Measurements from ENCODE around the gene MAGEA11. TPM values are rescaled to one million over a fixed set of nuclear protein-coding genes. Genes with fewer than 3 reads are reported as not detected.
"Not testable (repeated sequence)": the region's sequence is repeated elsewhere in the genome, so short reads cannot be mapped to it uniquely, and the experiment has no call there.

The MAGEA11 gene
- total RNA-seq, 1 donor from 2014 or later, result not detected

DNA sequence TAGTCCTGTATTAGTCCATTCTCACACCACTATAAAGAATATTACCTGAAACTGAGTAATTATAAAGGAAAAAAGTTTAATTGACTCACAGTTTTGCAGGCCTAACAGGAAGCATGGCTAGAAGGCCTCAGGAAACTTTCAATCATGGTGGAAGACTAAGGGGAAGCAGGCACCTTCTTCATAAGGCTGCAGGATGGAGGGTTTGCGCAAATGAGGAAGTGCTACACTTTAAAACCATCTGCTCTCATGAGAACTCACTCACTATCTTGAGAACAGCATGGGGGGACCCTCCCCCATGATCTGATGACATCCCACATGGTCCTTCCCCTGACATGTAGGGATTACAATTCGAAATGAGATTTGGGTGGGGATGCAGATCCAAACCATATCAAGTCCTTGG, 12.1 kb upstream of the MAGEA11 start:
- H3K4me3 Mint-ChIP-seq, result no peak overlapping the region
- H3K9me3 Mint-ChIP-seq, result no peaks in the 10 kb centered on the region
- H3K4me1 Mint-ChIP-seq (ENCODE audit: low read depth), result no peaks in the 10 kb centered on the region
- intact Hi-C loops (cut with micrococcal nuclease), result no loop called here
- H3K36me3 Mint-ChIP-seq (ENCODE audit: low read depth), result no peaks in the 10 kb centered on the region
- H3K27me3 Mint-ChIP-seq (ENCODE audit: insufficient read depth), result peaks cover 2% of the 10 kb centered on the region
- H3K27ac Mint-ChIP-seq, result no peak overlapping the region
- DNase-seq (ENCODE audit: low spot score), result no peak

DNA sequence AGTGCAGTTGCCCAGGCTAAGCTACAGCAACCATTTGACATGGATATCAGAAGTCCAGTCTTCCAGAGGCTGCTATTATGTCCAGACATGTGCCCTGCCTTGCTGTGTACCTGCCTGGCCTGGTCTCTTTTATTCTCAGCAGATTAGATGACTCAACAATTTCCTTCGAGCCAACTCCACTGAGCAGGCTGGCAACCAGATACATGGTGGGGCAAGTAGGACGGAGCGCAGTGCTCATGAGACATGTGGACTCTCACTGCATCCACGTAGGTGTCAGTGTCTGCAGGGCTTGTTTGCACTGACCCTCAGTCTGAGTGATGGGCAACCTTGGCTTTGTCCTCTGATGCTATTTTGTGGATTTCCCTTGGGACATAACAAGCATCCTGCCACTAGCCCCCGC, 7.2 kb upstream of the MAGEA11 start:
- intact Hi-C loops (cut with micrococcal nuclease), result no loop called here
- no peaks in the 10 kb centered on the region for H3K4me1 Mint-ChIP-seq (ENCODE audit: low read depth)
- no peak overlapping the region for H3K27ac Mint-ChIP-seq
- no peaks in the 10 kb centered on the region for H3K27me3 Mint-ChIP-seq (ENCODE audit: insufficient read depth)
- no peak overlapping the region for H3K4me3 Mint-ChIP-seq
- no peak for DNase-seq (ENCODE audit: low spot score)
- H3K36me3 Mint-ChIP-seq (ENCODE audit: low read depth), result no peaks in the 10 kb centered on the region
- H3K9me3 Mint-ChIP-seq, result no peaks in the 10 kb centered on the region

DNA sequence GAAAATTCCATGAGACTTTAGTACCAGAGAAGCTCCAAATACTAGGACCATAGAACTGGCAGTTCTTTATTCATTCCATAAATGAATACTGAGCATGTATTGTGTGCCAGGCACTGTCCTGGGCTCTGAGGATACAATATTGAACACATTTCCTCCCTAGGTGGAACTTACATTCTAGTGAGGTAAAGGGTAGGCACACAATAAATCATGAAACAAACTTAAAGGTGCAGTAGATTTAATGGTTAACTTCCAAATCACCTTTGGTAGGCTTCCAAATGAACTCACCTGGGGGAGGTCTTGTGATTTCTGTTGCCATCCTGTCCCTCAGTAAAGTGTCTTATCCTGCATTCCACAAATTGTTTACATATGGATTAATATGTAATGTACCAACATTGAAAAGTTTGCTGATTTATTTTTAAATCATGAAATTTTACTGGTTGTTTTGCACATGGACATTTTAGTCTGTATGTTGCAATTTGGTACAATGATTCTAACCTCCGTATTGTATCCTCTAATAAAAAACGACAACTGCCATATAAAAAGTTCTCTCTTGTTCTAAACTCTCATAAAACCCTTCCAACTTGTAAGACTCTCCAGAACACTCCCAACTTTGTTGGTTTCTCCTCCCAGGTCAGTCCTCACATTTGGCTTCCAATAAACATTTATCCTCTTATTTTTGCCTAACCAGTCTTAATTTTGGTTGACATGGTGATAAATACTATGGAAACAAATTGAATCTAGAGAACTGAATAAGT, 4.5 kb upstream of the MAGEA11 start:
- Mint-ChIP-seq H3K36me3 (ENCODE audit: low read depth) (no peaks in the 10 kb centered on the region), H3K9me3 (no peaks in the 10 kb centered on the region), H3K4me3 (no peak overlapping the region), H3K27me3 (ENCODE audit: insufficient read depth) (peaks cover 1% of the 10 kb centered on the region), H3K27ac (no peak overlapping the region), H3K4me1 (ENCODE audit: low read depth) (no peaks in the 10 kb centered on the region)
- no peak for DNase-seq (ENCODE audit: low spot score)
- intact Hi-C loops (cut with micrococcal nuclease), result no loop called here

DNA sequence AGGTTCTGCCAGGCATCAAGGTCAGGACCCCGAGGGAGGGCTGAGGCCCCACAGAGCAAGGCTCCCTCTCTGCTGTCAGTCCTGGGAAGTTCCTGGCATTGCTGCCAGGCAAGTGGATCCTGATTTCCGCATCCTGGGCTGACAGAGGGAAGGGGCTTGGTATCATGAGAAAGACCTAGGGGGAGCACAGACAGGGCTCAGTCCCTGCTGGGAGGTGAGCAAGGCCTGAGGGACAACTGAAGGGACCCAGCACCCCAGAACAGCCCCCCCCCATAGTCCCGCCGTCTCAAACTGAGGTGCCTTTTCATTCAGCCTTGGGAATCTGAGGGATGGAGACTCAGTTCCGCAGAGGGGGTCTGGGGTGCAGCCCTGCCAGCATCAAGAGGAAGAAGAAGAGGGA, 971 bp downstream of the MAGEA11 start:
- peaks cover 1% of the 10 kb centered on the region for H3K27me3 Mint-ChIP-seq (ENCODE audit: insufficient read depth)
- H3K9me3 Mint-ChIP-seq, result no peaks in the 10 kb centered on the region
- no peak for DNase-seq (ENCODE audit: low spot score)
- no peaks in the 10 kb centered on the region for H3K4me1 Mint-ChIP-seq (ENCODE audit: low read depth)
- intact Hi-C loops (cut with micrococcal nuclease), result no loop called here
- H3K36me3 Mint-ChIP-seq (ENCODE audit: low read depth), result no peaks in the 10 kb centered on the region
- no peak overlapping the region for H3K27ac Mint-ChIP-seq
- H3K4me3 Mint-ChIP-seq, result no peak overlapping the region

DNA sequence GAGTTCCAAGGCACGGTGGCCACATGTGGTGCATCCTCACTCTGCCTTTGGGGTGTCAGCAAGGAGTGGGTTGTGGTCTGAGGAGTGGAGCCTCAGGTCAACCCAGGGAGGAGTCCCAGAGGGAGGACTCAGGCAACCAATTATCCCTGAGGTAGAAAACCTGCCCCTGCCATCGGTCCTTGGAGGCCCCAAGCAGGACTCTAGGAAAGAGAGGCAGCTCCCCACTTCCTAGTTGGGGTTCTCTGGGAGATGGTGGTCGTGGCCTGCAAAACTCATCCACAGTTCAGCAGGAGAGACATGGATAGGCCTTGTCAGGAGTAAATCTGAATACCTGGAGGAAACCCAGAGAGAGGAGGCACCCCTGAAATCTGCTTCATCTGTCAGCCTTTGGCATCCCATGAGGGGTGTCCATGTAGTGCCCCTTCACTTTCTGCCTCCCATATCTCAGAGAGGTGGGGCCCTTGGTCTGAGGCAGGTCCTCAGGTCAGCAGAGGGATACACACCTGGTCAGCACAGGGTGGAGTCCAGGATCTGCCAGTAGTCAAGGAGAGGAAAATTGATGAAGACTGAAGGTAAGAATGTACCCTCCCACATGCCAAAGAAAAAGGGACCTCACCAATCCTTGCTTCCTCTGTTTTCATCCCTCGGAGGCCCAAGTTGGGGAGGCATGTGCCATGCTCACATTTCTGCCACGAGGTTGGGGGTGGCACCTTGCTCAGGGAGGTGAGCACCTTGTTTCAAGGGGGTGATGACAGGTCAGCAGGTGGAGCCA, 1.6 kb downstream of the MAGEA11 start:
- Mint-ChIP-seq H3K4me1 (ENCODE audit: low read depth) (no peaks in the 10 kb centered on the region), H3K4me3 (no peak overlapping the region)
- intact Hi-C loops (cut with micrococcal nuclease), result no loop called here

DNA sequence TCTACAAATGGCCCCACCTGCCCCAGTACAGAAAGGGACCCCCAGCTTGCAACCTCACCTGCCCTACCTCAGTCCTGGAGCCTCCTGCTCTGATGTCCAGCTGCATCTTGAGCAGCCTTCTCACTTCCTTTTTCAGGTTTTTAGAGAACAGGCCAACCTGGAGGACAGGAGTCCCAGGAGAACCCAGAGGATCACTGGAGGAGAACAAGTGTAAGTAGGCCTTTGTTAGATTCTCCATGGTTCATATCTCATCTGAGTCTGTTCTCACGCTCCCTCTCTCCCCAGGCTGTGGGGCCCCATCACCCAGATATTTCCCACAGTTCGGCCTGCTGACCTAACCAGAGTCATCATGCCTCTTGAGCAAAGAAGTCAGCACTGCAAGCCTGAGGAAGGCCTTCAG, 3.6 kb downstream of the MAGEA11 start:
- Mint-ChIP-seq H3K27ac (no peak overlapping the region), H3K4me3 (no peak overlapping the region), H3K4me1 (ENCODE audit: low read depth) (no peaks in the 10 kb centered on the region), H3K36me3 (ENCODE audit: low read depth) (no peaks in the 10 kb centered on the region), H3K27me3 (ENCODE audit: insufficient read depth) (peaks cover 1% of the 10 kb centered on the region), H3K9me3 (no peaks in the 10 kb centered on the region)
- no peak for DNase-seq (ENCODE audit: low spot score)
- intact Hi-C loops (cut with micrococcal nuclease), result no loop called here

More for the DNA sequence above, 1.6 kb downstream of the MAGEA11 start:
- DNase-seq (ENCODE audit: low spot score), result no peak
- Mint-ChIP-seq H3K9me3 (no peaks in the 10 kb centered on the region), H3K27ac (no peak overlapping the region), H3K27me3 (ENCODE audit: insufficient read depth) (peaks cover 1% of the 10 kb centered on the region), H3K36me3 (ENCODE audit: low read depth) (no peaks in the 10 kb centered on the region)

DNA sequence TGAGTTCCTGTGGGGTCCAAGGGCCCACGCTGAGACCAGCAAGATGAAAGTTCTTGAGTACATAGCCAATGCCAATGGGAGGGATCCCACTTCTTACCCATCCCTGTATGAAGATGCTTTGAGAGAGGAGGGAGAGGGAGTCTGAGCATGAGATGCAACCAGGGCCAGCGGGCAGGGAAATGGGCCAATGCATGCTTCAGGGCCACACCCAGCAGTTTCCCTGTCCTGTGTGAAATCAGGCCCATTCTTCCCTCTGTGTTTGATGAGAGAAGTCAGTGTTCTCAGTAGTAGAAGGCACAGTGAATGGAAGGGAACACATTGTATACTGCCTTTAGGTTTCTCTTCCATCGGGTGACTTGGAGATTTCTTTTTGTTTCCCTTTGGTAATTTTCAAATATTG, 4.8 kb downstream of the MAGEA11 start:
- DNase-seq (ENCODE audit: low spot score), result no peak
- intact Hi-C loops (cut with micrococcal nuclease), result no loop called here
- Mint-ChIP-seq H3K36me3 (ENCODE audit: low read depth) (no peaks in the 10 kb centered on the region), H3K27ac (no peak overlapping the region), H3K9me3 (no peaks in the 10 kb centered on the region), H3K27me3 (ENCODE audit: insufficient read depth) (peaks cover 1% of the 10 kb centered on the region), H3K4me3 (no peak overlapping the region), H3K4me1 (ENCODE audit: low read depth) (no peaks in the 10 kb centered on the region)

DNA sequence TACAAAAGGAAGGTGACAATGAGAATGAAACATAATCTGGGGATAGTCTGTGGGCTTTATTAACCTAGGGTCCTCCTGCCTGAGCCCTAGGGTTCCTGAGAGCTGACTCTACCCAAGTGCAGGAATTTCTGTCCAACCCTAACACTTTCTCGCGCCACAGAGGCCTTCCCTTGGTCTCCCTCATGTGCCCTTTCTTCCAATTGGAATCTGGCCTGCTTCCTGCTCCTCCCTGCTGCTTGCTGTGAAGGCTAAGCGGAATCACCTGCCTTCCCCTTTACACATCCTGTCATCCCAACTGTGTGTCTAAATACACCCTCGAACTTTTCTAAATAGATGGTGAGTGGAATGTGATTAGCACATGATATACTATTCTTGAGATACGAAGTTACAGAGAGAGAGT, 5.9 kb downstream of the MAGEA11 start:
- H3K4me1 Mint-ChIP-seq (ENCODE audit: low read depth), result no peaks in the 10 kb centered on the region
- no peaks in the 10 kb centered on the region for H3K36me3 Mint-ChIP-seq (ENCODE audit: low read depth)
- no peak overlapping the region for H3K27ac Mint-ChIP-seq
- intact Hi-C loops (cut with micrococcal nuclease), result no loop called here
- DNase-seq (ENCODE audit: low spot score), result no peak
- H3K27me3 Mint-ChIP-seq (ENCODE audit: insufficient read depth), result no peaks in the 10 kb centered on the region
- no peaks in the 10 kb centered on the region for H3K9me3 Mint-ChIP-seq
- H3K4me3 Mint-ChIP-seq, result no peak overlapping the region

DNA sequence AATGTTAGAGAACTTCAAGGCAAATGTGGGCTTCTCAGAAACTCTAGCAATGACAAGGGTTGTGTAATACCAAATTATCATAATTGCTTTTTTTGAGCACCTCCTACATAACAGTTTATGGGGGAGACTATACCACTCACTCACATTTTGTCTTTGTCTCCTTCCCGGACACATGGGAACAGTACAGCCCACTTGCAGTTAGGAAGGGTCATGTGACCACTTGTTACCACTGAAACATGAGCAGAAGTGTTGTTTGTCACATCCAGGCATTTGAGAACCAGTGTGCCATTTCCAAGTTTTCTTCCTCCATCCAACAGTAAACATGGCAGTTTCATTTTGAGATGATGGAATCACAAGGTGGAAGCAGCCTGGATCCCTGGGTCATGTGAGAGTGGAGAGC, 6.9 kb downstream of the MAGEA11 start:
- Mint-ChIP-seq H3K27ac (no peak overlapping the region), H3K9me3 (no peaks in the 10 kb centered on the region), H3K4me1 (ENCODE audit: low read depth) (no peaks in the 10 kb centered on the region), H3K27me3 (ENCODE audit: insufficient read depth) (no peaks in the 10 kb centered on the region), H3K36me3 (ENCODE audit: low read depth) (no peaks in the 10 kb centered on the region), H3K4me3 (no peak overlapping the region)
- intact Hi-C loops (cut with micrococcal nuclease), result no loop called here
- DNase-seq (ENCODE audit: low spot score), result no peak

DNA sequence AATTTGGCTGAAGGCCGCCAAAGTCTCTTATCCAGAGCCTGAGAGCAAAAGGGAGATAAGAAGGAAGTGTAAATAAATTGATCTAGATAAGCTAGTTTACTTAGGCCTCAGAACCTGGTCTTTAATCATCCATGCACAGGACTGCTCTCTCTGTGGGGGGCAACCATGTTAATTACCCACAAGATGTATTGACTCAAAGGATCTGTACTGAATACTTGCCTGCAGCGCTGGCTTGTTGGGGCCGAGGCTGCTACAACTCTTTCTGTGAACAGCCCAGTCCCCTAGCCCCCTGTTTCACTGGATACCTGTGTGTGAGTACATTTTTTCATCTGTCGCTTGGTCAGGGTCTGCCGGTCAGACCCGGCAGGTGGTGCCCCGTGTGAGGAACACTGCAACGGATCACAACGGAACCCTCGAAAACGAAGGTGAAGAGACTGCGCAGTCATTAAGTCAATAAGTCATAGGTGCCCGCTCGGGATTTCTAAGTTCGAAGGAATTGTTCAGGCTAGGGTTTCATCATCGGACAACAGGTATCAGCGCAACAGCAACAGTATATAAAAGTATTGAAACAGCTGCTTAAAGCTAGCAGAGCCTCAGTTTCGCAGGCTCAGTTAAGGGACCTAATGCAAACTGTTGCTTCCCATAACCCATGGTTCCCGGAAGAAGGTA, 8.3 kb downstream of the MAGEA11 start:
- Mint-ChIP-seq H3K27me3 (ENCODE audit: insufficient read depth) (no peaks in the 10 kb centered on the region), H3K36me3 (ENCODE audit: low read depth) (no peaks in the 10 kb centered on the region), H3K4me1 (ENCODE audit: low read depth) (no peaks in the 10 kb centered on the region), H3K4me3 (no peak overlapping the region), H3K9me3 (no peaks in the 10 kb centered on the region), H3K27ac (no peak overlapping the region)
- intact Hi-C loops (cut with micrococcal nuclease), result no loop called here
- no peak for DNase-seq (ENCODE audit: low spot score)

DNA sequence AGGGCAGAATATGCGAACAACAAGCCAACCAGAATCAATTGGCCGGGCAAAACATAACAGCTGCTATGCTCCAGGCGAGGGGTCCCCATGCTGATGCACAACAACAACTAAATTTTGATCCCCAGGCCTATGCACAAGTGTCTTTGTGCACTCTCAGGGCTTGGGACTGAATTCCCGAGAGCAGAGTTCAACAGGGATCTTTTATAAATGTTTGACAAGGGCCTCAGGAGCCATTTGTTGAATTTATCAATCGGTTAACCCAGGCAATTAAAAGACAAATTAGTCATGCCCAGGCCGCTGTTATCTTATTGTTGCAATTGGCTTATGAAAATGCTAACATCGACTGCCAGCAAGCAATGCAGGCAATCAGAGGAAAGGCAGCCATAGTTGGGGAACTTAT, 9.4 kb downstream of the MAGEA11 start:
- not testable (repeated sequence) for DNase-seq (ENCODE audit: low spot score)

DNA sequence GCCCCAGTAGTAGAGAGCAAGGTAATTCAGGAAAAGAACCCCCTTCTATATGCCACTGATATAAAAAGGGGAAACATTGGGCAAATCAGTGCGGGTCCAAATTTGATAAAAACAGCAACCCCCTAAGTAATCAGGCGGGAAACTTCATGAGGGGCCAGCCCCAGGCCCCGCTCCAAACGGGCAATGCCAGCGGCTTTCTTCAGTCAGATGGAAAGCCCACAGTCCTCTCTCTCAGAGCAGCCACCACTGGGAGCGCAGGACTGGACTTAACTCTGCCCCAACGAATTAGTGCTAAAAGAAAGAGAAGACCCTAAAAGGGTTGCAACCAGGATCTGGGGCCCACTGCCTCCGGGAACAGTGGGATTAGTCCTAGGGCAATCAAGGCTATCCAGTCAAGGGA, 9.9 kb downstream of the MAGEA11 start:
- Mint-ChIP-seq H3K36me3 (ENCODE audit: low read depth) (no peaks in the 10 kb centered on the region), H3K4me1 (ENCODE audit: low read depth) (no peaks in the 10 kb centered on the region), H3K27me3 (ENCODE audit: insufficient read depth) (no peaks in the 10 kb centered on the region), H3K27ac (no peak overlapping the region), H3K4me3 (no peak overlapping the region), H3K9me3 (no peaks in the 10 kb centered on the region)
- intact Hi-C loops (cut with micrococcal nuclease), result no loop called here
- DNase-seq (ENCODE audit: low spot score), result no peak

More for the DNA sequence above, 9.4 kb downstream of the MAGEA11 start:
- H3K27me3 Mint-ChIP-seq (ENCODE audit: insufficient read depth); H3K9me3 Mint-ChIP-seq; H3K4me3 Mint-ChIP-seq; H3K36me3 Mint-ChIP-seq (ENCODE audit: low read depth); intact Hi-C loops (cut with micrococcal nuclease); H3K4me1 Mint-ChIP-seq (ENCODE audit: low read depth); H3K27ac Mint-ChIP-seq: not testable (repeated sequence)

DNA sequence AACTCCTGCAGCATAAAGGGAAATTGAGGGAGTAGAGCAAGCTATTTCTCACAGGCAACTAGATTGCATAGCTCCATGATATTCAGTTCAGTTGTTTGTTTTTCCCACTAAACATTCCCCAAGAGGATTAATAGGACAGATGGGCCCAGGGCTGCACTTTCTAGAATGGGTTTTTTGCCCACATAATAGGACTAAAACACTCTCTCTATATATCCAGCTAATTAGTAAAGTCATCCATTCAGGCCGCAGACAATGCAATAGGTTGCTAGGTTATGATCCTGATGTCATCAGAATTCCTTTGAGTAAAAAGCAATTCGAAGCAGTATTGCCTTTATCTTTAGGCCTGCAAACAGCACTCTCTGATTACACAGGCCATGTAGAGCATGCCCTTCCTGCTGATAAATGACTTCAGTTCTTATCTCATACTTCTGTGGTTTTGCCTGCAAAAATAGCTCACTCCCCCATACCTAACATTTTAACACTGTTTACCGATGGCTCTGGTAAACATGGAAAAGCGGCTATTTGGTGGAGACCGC, 11.8 kb downstream of the MAGEA11 start:
- H3K4me1 Mint-ChIP-seq (ENCODE audit: low read depth); intact Hi-C loops (cut with micrococcal nuclease); H3K36me3 Mint-ChIP-seq (ENCODE audit: low read depth); H3K4me3 Mint-ChIP-seq; DNase-seq (ENCODE audit: low spot score); H3K27me3 Mint-ChIP-seq (ENCODE audit: insufficient read depth); H3K9me3 Mint-ChIP-seq; H3K27ac Mint-ChIP-seq: not testable (repeated sequence)

Data from activated T-helper 1 cell treated with anti-CD3 and anti-CD28 coated beads, Interleukin-12 subunit alpha, Interleukin-12 subunit beta, Interleukin-2, Interleukin-4 antibody, amounts not matched to agents 30 ng/mL and 10 ng/mL and 1 ng/mL, durations not matched to agents 14 hours and 24 hours and 36 hours (primary cell).